Measurements from ENCODE around the gene ADARB2.
"Not testable (repeated sequence)": the region's sequence is repeated elsewhere in the genome, so short reads cannot be mapped to it uniquely, and the experiment has no call there.

ADARB2 gene

GRCh38 chr10:1634239-1634638 lies 103.1 kb downstream of the ADARB2 start:
- no peak for DNase-seq

- DNase-seq, result no peak
These were observed 103.5 kb downstream of the ADARB2 start for GRCh38 chr10:1633783-1634182.

GRCh38 chr10:1632596-1632995 lies 104.7 kb downstream of the ADARB2 start:
- DNase-seq, result no peak

GRCh38 chr10:1632141-1632540 lies 105.2 kb downstream of the ADARB2 start:
- DNase-seq, result no peak

GRCh38 chr10:1631282-1631681 lies 106.0 kb downstream of the ADARB2 start:
- no peak for DNase-seq

- no peak for DNase-seq
These were observed 107.0 kb downstream of the ADARB2 start for GRCh38 chr10:1630304-1630703.

GRCh38 chr10:1629326-1630198 lies 107.8 kb downstream of the ADARB2 start:
- no peak for DNase-seq

- DNase-seq, result no peak
These were observed 108.6 kb downstream of the ADARB2 start for GRCh38 chr10:1628757-1629156.

- no peak for DNase-seq
These were observed 109.4 kb downstream of the ADARB2 start for GRCh38 chr10:1627945-1628344.

- DNase-seq, result no peak
These were observed 110.5 kb downstream of the ADARB2 start for GRCh38 chr10:1626835-1627234.

- DNase-seq, result no peak
These were observed 110.9 kb downstream of the ADARB2 start for GRCh38 chr10:1626410-1626809.

GRCh38 chr10:1625731-1626130 lies 111.6 kb downstream of the ADARB2 start:
- no peak for DNase-seq

GRCh38 chr10:1625079-1625478 lies 112.2 kb downstream of the ADARB2 start:
- no peak for DNase-seq

GRCh38 chr10:1624240-1624639 lies 113.1 kb downstream of the ADARB2 start:
- DNase-seq, result no peak

- DNase-seq, result no peak
These were observed 116.5 kb downstream of the ADARB2 start for GRCh38 chr10:1620803-1621202.

- not testable (repeated sequence) for DNase-seq
These were observed 119.7 kb downstream of the ADARB2 start for GRCh38 chr10:1617376-1618317.

- not testable (repeated sequence) for DNase-seq
These were observed 120.6 kb downstream of the ADARB2 start for GRCh38 chr10:1616701-1617100.

- DNase-seq, result no peak
These were observed 122.0 kb downstream of the ADARB2 start for GRCh38 chr10:1615186-1615954.

- no peak for DNase-seq
These were observed 123.8 kb downstream of the ADARB2 start for GRCh38 chr10:1613511-1613910.

GRCh38 chr10:1612908-1613307 lies 124.4 kb downstream of the ADARB2 start:
- DNase-seq, result no peak

- DNase-seq, result no peak
These were observed 125.3 kb downstream of the ADARB2 start for GRCh38 chr10:1611936-1612550.

GRCh38 chr10:1610986-1611770 lies 126.1 kb downstream of the ADARB2 start:
- no peak for DNase-seq

All from EL (cell line).